Esophagus squamous epithelium (tissue), 5 donors: ENCODE results near the gene MBTPS2. TPM values are rescaled to one million over a fixed set of nuclear protein-coding genes. Genes with fewer than 3 reads are reported as not detected.

Source experiments
- DNase-seq: peaks from one replicate; lab custom pipeline; 2025; lab: John Stamatoyannopoulos, UW
- H3K27ac ChIP-seq, 4 donors: fragments of 200-600 bp; sonication (generic); one replicate each; pipeline ENCODE4 v1.5.1; 2016 to 2019; ENCODE audit warnings: mild to moderate bottlenecking in 1 of 4
- H3K27me3 ChIP-seq, 4 donors: fragments of 200-600 bp; sonication (generic); 1 replicate in 3 of 4; 2 replicates in 1 of 4; pipeline versions ENCODE4 v1.5.1 to v1.6.0; 2017 to 2021; ENCODE audit warnings: antibody characterized with exemption in 1 of 4
- H3K36me3 ChIP-seq, 3 donors: fragments of 200-600 bp; sonication (generic); one replicate each; pipeline ENCODE4 v1.5.1; 2016 to 2019
- H3K4me1 ChIP-seq, 3 donors: fragments of 200-600 bp; sonication (generic); one replicate each; pipeline ENCODE4 v1.5.1; 2017 to 2019
- H3K4me3 ChIP-seq, 4 donors: fragments of 200-600 bp; sonication (generic); 1 replicate in 3 of 4; 2 replicates in 1 of 4; pipeline ENCODE4 v1.5.1; 2016 to 2019; ENCODE audit warnings: mild to moderate bottlenecking in 2 of 4, moderate library complexity in 1 of 4
- H3K9me3 ChIP-seq, 3 donors: fragments of 200-600 bp; sonication (generic); one replicate each; pipeline ENCODE4 v1.5.1; 2016 to 2019
- POLR2A ChIP-seq, 4 donors: fragments of 450-650 bp; IDR thresholded peaks; one replicate each; pipeline ENCODE4 v1.6.1; 2017; ENCODE audit warnings: antibody characterized with exemption in 4 of 4, mild to moderate bottlenecking in 4 of 4, moderate library complexity in 3 of 4
- WGBS, 2 donors: methylation state at CpG; one replicate each; pipeline ENCODE4 v1.1.5; 2018; 5-methylcytosine and 5-hydroxymethylcytosine counted together
- intact Hi-C: fragments of 100-400 bp; cut with DNase I; formaldehyde crosslinking; loops from one replicate; pipeline ENCODE4 v1.15.0; 2022
- total RNA-seq, 4 donors: library from RNA; depleted of rRNA; stranded (reverse); fragments of >200 nt; gene quantifications; one replicate each; pipeline ENCODE4 v1.1.0, GENCODE V29; 2016
- TF ChIP-seq, protein P1 (sequence below), 6 experiments: fragments of 450-650 bp in 4 of 6; fragments of 200-600 bp in 2 of 6; sonication (generic) in 2 of 6; IDR thresholded peaks; one replicate each; pipeline ENCODE4 v1.5.1; 2016 to 2019; ENCODE audit warnings: antibody characterized with exemption in 6 of 6, mild to moderate bottlenecking in 4 of 6, moderate library complexity in 4 of 6
- donor health status: DM: yes; HTN: yes; CAD: no.

Gene MBTPS2
- total RNA-seq, 4 donors from 2014 or later = 3.0 to 7.1 (median 5.8) TPM

DNA sequence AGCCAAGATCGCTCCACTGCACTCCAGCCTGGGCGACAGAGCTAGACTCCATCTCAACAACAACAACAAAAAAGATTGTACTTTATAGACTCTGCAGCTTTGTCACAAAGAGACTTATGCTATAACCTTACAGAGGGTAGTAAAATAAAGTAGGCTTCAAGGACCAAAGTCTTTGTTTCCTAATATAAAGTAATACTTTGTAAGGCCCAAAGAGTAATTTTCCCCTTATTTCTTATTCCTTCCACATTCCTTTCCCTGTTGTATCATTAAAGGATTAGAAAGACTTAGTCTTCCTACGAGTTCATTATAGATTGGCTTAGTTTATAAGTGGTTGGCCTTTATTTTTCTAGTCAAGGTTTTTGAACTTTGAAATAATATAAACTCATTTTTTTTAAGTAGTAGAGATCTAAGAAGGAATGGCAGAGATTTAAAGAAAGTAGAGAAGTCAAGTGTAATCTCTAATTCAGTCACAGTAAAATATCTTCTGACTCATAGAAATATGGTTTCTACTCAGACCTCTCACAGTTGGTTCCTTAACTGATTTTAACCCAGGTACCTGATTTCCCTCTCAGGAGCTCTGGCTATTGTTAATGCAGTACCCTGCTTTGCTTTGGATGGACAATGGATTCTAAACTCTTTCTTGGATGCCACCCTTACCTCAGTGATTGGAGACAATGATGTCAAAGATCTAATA is 42.6 kb downstream of the MBTPS2 start:
- no peak for TF ChIP-seq POLR2A (IDR thresholded peaks at IDR 0.05)
- TF ChIP-seq, protein P1, sequence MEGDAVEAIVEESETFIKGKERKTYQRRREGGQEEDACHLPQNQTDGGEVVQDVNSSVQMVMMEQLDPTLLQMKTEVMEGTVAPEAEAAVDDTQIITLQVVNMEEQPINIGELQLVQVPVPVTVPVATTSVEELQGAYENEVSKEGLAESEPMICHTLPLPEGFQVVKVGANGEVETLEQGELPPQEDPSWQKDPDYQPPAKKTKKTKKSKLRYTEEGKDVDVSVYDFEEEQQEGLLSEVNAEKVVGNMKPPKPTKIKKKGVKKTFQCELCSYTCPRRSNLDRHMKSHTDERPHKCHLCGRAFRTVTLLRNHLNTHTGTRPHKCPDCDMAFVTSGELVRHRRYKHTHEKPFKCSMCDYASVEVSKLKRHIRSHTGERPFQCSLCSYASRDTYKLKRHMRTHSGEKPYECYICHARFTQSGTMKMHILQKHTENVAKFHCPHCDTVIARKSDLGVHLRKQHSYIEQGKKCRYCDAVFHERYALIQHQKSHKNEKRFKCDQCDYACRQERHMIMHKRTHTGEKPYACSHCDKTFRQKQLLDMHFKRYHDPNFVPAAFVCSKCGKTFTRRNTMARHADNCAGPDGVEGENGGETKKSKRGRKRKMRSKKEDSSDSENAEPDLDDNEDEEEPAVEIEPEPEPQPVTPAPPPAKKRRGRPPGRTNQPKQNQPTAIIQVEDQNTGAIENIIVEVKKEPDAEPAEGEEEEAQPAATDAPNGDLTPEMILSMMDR (IDR thresholded peaks at IDR 0.05) = no peak
- peaks cover 0 to 12% (median 0%) of the 10 kb centered on the region in 3 donors for H3K36me3 ChIP-seq
- intact Hi-C loops = no loop called here
- WGBS, 2 donors = 82 to 93% methylated on average over 3 of the region's 3 CpGs
- H3K4me3 ChIP-seq = no peak overlapping the region
- no peaks in the 10 kb centered on the region for H3K4me1 ChIP-seq
- no peak for DNase-seq
- H3K27ac ChIP-seq = no peak overlapping the region
- H3K9me3 ChIP-seq = no peaks in the 10 kb centered on the region
- H3K27me3 ChIP-seq = no peaks in the 10 kb centered on the region

DNA sequence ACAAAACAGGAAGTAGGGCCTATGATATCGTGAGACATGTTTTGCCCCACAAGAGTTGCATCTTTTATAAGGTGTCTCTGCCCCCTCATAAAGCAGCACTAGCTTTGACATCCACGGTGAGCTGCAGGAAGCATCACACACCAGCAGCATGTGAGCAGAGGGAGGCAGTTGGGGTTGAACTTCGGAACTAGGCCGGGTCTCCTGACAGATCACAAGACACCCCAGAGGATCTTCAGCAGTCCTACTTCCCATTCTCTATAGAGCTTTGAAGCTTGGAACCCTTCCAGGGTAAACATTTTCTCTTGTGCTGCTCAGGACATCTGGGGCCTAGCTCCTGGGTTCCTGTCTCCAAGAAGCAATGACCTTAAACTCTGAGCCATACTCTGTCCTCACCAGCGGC is 43.8 kb downstream of the MBTPS2 start:
- Histone ChIP-seq H3K4me3 (no peak overlapping the region), H3K4me1 (no peaks in the 10 kb centered on the region), H3K36me3 (peaks cover 0 to 12% (median 0%) of the 10 kb centered on the region in 3 donors), H3K9me3 (no peaks in the 10 kb centered on the region), H3K27ac (no peak overlapping the region), H3K27me3 (no peaks in the 10 kb centered on the region)
- intact Hi-C loops = no loop called here
- DNase-seq = no peak
- TF ChIP-seq, protein P1 (IDR thresholded peaks at IDR 0.05) = no peak
- no peak for TF ChIP-seq POLR2A (IDR thresholded peaks at IDR 0.05)
- 59 to 76% methylated on average over 4 to 5 of the region's 5 CpGs for WGBS, 2 donors

DNA sequence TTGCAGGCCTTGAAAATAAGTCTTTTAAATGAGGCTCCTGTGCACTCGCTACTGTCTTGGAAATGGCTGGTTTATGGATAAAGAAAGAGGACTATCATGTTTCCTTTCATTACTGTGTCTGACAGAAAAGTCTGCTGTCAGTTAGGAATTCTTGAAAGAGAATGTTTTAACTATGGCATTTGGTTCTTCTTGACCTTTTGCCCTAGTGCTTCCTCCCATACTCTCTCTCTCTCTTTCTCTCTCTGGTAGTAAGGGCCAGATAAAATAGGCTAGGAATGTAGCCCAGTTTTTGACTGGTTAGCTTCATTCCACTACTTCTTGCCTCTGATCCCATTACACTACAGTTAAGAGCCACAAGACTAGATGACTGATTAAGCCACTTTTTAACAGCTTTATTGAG is 46.2 kb downstream of the MBTPS2 start:
- H3K4me3 ChIP-seq = no peak overlapping the region
- no peak for DNase-seq
- no peaks in the 10 kb centered on the region for H3K9me3 ChIP-seq
- WGBS, 2 donors = 78 to 100% methylated on average over 1 of the region's 1 CpG
- H3K36me3 ChIP-seq = no peaks in the 10 kb centered on the region
- intact Hi-C loops = no loop called here
- TF ChIP-seq, protein P1 (IDR thresholded peaks at IDR 0.05) = no peak
- TF ChIP-seq POLR2A (IDR thresholded peaks at IDR 0.05) = no peak
- H3K4me1 ChIP-seq = no peaks in the 10 kb centered on the region
- H3K27ac ChIP-seq = no peak overlapping the region
- no peaks in the 10 kb centered on the region for H3K27me3 ChIP-seq

DNA sequence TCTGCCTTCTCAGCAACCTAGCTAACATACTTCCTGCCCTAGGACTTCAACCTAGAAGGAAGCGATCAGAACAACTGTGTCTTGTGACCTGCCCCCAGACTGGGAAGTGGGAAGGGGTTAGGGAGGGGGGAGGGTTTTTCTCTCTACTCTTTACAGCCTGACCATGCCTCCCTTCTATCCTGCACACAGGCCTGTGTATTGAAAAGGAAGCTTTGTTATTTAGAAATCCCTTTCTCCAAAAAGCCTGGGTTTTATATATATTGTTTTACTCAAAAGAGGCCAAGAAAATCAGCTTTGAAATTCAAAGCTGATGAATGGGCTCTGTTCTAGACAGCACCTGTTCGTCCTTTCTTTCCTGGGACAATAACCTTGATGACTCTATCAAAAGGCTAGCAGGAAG is 65.9 kb downstream of the MBTPS2 start:
- H3K27ac ChIP-seq = no peak overlapping the region
- TF ChIP-seq, protein P1 (IDR thresholded peaks at IDR 0.05) = no peak
- no peak for TF ChIP-seq POLR2A (IDR thresholded peaks at IDR 0.05)
- no peaks in the 10 kb centered on the region for H3K9me3 ChIP-seq
- no peaks in the 10 kb centered on the region for H3K36me3 ChIP-seq
- DNase-seq = no peak
- intact Hi-C loops = no loop called here
- H3K27me3 ChIP-seq = no peaks in the 10 kb centered on the region
- WGBS, 2 donors = 44 to 49% methylated on average over 1 to 2 of the region's 2 CpGs
- H3K4me1 ChIP-seq = peaks cover 0 to 4% (median 0%) of the 10 kb centered on the region in 3 donors
- no peak overlapping the region for H3K4me3 ChIP-seq

DNA sequence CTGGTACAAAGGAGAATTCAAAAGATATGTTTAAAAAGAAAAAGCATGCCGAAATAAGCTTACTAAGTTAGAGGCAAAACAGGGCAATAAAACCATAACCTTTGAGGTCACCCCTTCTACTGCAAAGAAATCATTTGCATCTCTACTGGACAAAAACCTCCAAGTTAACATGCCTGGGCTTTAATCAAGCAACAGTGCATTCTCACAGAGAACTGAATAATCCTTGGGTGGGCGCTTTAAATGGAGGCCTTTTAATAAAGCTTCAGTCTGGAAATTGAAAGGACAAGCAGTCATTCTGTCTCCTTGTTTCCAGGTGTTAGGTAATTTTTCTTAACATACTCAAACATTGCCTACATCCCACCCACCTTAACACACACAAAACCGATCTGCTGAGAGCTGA is 66.5 kb downstream of the MBTPS2 start:
- no peaks in the 10 kb centered on the region for H3K9me3 ChIP-seq

More for the DNA sequence above, 66.5 kb downstream of the MBTPS2 start:
- no peak for DNase-seq
- Histone ChIP-seq H3K36me3 (no peaks in the 10 kb centered on the region), H3K4me1 (peaks cover 0 to 4% (median 0%) of the 10 kb centered on the region in 3 donors), H3K4me3 (no peak overlapping the region), H3K27ac (no peak overlapping the region), H3K27me3 (no peaks in the 10 kb centered on the region)
- intact Hi-C loops = no loop called here
- no peak for TF ChIP-seq POLR2A (IDR thresholded peaks at IDR 0.05)
- TF ChIP-seq, protein P1 (IDR thresholded peaks at IDR 0.05) = no peak
- 77 to 88% methylated on average over 3 of the region's 3 CpGs for WGBS, 2 donors
